ENCODE results near the gene SMIM35. TPM values are rescaled to one million over a fixed set of nuclear protein-coding genes. Genes with fewer than 3 reads are reported as not detected.

The SMIM35 gene
- total and polyA plus RNA-seq, 2 of the 4 experiments (the other 2 are of a cell fraction) = not detected

GRCh38 chr11:118001494-118001971 lies 85.2 kb downstream of the SMIM35 start:
- BruUV-seq (replicated peaks) = no TSS peak
- no peak overlapping the region for H3K18ac ChIP-seq (ENCODE audit: low read depth, low read length)
- no peak overlapping the region for H3K4me3 ChIP-seq (ENCODE audit: insufficient read depth, low read depth, low read length)
- H2AK9ac ChIP-seq (replicated peaks; ENCODE audit: low read depth, low read length, poor library complexity) = no peak overlapping the region
- no peak overlapping the region for H2AFZ ChIP-seq (replicated peaks; ENCODE audit: low read length, poor library complexity)
- no peak overlapping the region for H3K23ac ChIP-seq (ENCODE audit: low read depth, low read length)
- no peak for ATAC-seq (ENCODE audit: low read depth)
- H3K9ac ChIP-seq (ENCODE audit: low read depth, low read length) = no peak overlapping the region
- H3K4me2 ChIP-seq (ENCODE audit: low read depth, low read length) = no peak overlapping the region
- H3K79me1 ChIP-seq (ENCODE audit: low read depth in 1 of 2, low read length in 2 of 2) = no peaks in the 10 kb centered on the region
- no peaks in the 10 kb centered on the region for H3K36me3 ChIP-seq (ENCODE audit: control insufficient read depth, insufficient read depth, low read length)
- no peak overlapping the region for H4K5ac ChIP-seq (ENCODE audit: low read depth, low read length)
- H2BK5ac ChIP-seq (ENCODE audit: low read depth, low read length, poor library complexity, severe bottlenecking) = no peak overlapping the region
- no peak overlapping the region for H3K14ac ChIP-seq (replicated peaks; ENCODE audit: low read depth, low read length)
- no peaks in the 10 kb centered on the region for H3K4me1 ChIP-seq (ENCODE audit: control insufficient read depth, insufficient read depth, low read length)
- H2BK20ac ChIP-seq (ENCODE audit: low read depth, low read length) = no peak overlapping the region
- no peak overlapping the region for H4K8ac ChIP-seq (ENCODE audit: low read depth in 2 of 2, low read length in 2 of 2)
- intact Hi-C loops (cut with micrococcal nuclease) = no loop called here
- H2BK15ac ChIP-seq (ENCODE audit: low read depth, low read length) = no peak overlapping the region
- ChIA-PET CTCF (no interaction called here), POLR2A (ENCODE audit: unreplicated experiment) (no interaction called here)
- no peaks in the 10 kb centered on the region for H3K9me1 ChIP-seq (ENCODE audit: insufficient read depth, low read length)
- TF ChIP-seq USF2 (IDR thresholded peaks at IDR 0.05; ENCODE audit: low read depth, low read length) = no peak
- TF ChIP-seq CEBPB (IDR thresholded peaks at IDR 0.05; ENCODE audit: low read depth, low read length) = no peak
- TF ChIP-seq RFX5 (IDR thresholded peaks at IDR 0.05; ENCODE audit: low read depth, low read length) = no peak
- no peak for TF ChIP-seq MAZ (IDR thresholded peaks at IDR 0.05; ENCODE audit: borderline replicate concordance, low read depth, low read length)
- no peak for TF ChIP-seq SMC3 (IDR thresholded peaks at IDR 0.05; ENCODE audit: low read depth, low read length)
- no peak for TF ChIP-seq FOS (IDR thresholded peaks at IDR 0.05; ENCODE audit: low read depth, low read length)
- no peak for TF ChIP-seq BHLHE40 (IDR thresholded peaks at IDR 0.05; ENCODE audit: low read depth, low read length)
- no peak for TF ChIP-seq RAD21 (IDR thresholded peaks at IDR 0.05; ENCODE audit: low read length)
- TF ChIP-seq, protein P1, sequence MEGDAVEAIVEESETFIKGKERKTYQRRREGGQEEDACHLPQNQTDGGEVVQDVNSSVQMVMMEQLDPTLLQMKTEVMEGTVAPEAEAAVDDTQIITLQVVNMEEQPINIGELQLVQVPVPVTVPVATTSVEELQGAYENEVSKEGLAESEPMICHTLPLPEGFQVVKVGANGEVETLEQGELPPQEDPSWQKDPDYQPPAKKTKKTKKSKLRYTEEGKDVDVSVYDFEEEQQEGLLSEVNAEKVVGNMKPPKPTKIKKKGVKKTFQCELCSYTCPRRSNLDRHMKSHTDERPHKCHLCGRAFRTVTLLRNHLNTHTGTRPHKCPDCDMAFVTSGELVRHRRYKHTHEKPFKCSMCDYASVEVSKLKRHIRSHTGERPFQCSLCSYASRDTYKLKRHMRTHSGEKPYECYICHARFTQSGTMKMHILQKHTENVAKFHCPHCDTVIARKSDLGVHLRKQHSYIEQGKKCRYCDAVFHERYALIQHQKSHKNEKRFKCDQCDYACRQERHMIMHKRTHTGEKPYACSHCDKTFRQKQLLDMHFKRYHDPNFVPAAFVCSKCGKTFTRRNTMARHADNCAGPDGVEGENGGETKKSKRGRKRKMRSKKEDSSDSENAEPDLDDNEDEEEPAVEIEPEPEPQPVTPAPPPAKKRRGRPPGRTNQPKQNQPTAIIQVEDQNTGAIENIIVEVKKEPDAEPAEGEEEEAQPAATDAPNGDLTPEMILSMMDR (conservative IDR thresholded peaks at IDR 0.05; ENCODE audit: low read depth, low read length) = no peak
- TF ChIP-seq MXI1 (IDR thresholded peaks at IDR 0.05; ENCODE audit: borderline replicate concordance, low read depth, low read length) = no peak
- no peak for TF ChIP-seq CHD1 (IDR thresholded peaks at IDR 0.05; ENCODE audit: low read depth, low read length)
- TF ChIP-seq POLR2A (IDR thresholded peaks at IDR 0.05; ENCODE audit: low read depth, low read length) = no peak
- TF ChIP-seq MAFK (IDR thresholded peaks at IDR 0.05; ENCODE audit: low read depth, low read length) = no peak
- no peak for TF ChIP-seq NFE2L2 (IDR thresholded peaks at IDR 0.05; ENCODE audit: low read depth, low read length)
- no peak for TF ChIP-seq RCOR1 (IDR thresholded peaks at IDR 0.05; ENCODE audit: insufficient replicate concordance, low read length)
- TF ChIP-seq, protein P2, sequence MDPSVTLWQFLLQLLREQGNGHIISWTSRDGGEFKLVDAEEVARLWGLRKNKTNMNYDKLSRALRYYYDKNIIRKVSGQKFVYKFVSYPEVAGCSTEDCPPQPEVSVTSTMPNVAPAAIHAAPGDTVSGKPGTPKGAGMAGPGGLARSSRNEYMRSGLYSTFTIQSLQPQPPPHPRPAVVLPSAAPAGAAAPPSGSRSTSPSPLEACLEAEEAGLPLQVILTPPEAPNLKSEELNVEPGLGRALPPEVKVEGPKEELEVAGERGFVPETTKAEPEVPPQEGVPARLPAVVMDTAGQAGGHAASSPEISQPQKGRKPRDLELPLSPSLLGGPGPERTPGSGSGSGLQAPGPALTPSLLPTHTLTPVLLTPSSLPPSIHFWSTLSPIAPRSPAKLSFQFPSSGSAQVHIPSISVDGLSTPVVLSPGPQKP (IDR thresholded peaks at IDR 0.05; ENCODE audit: borderline replicate concordance, low read depth, low read length) = no peak
- no peak overlapping the region for H3K56ac ChIP-seq (ENCODE audit: extremely low read depth, insufficient read depth, low read length)
- no peak overlapping the region for H3K4ac ChIP-seq (ENCODE audit: low read depth, low read length)
- no peaks in the 10 kb centered on the region for H3K27me3 ChIP-seq (ENCODE audit: control insufficient read depth, insufficient read depth, low read length)
- dilution Hi-C loops (cut with HindIII; ENCODE audit: low sequenced_read_pairs, unreplicated experiment) = no loop called here
- H3K9me3 ChIP-seq (ENCODE audit: control insufficient read depth, insufficient read depth, low read length) = no peaks in the 10 kb centered on the region
- in situ Hi-C loops (cut with MboI; ENCODE audit: low sequenced_read_pairs) = no loop called here
- H4K91ac ChIP-seq (ENCODE audit: insufficient read depth, low read depth, low read length) = no peak overlapping the region
- no peak overlapping the region for H2AK5ac ChIP-seq (ENCODE audit: low read depth, low read length)
- no peak overlapping the region for H2BK120ac ChIP-seq (ENCODE audit: low read depth, low read length)
- H4K20me1 ChIP-seq (ENCODE audit: insufficient read depth, low read length) = no peaks in the 10 kb centered on the region
- DNase-seq = no peak
- WGBS, 2 experiments (ENCODE audit: extremely low coverage in 2 of 2, insufficient read length in 1 of 2) = 100% methylated on average over 1 of the region's 5 CpGs; no CpG with 5 or more reads in 1 of the 2 experiments
- H3K27ac ChIP-seq (ENCODE audit: insufficient read depth, low read length) = no peak overlapping the region
